Measurements from ENCODE around the gene TSPAN7. TPM values are rescaled to one million over a fixed set of nuclear protein-coding genes. Genes with fewer than 3 reads are reported as not detected.

The TSPAN7 gene
- total and polyA plus RNA-seq, 2 of the 4 experiments (the other 2 are of a cell fraction): not detected

- no peak for ATAC-seq (ENCODE audit: low read depth)
- no peak overlapping the region for H3K9ac ChIP-seq (ENCODE audit: low read depth, low read length)
- TF ChIP-seq NFE2L2 (IDR thresholded peaks at IDR 0.05; ENCODE audit: low read depth, low read length): no peak
- TF ChIP-seq ELK1 (IDR thresholded peaks at IDR 0.05; ENCODE audit: borderline replicate concordance, low read depth, low read length): no peak
- no peak for TF ChIP-seq RAD21 (IDR thresholded peaks at IDR 0.05; ENCODE audit: low read length)
- no peak for TF ChIP-seq MAFK (IDR thresholded peaks at IDR 0.05; ENCODE audit: low read depth, low read length)
- TF ChIP-seq FOS (IDR thresholded peaks at IDR 0.05; ENCODE audit: low read depth, low read length): no peak
- no peak for TF ChIP-seq BHLHE40 (IDR thresholded peaks at IDR 0.05; ENCODE audit: low read depth, low read length)
- TF ChIP-seq RCOR1 (IDR thresholded peaks at IDR 0.05; ENCODE audit: insufficient replicate concordance, low read length): no peak
- TF ChIP-seq POLR2A (IDR thresholded peaks at IDR 0.05; ENCODE audit: low read depth, low read length): no peak
- TF ChIP-seq CEBPB (IDR thresholded peaks at IDR 0.05; ENCODE audit: low read depth, low read length): no peak
- no peak for TF ChIP-seq SMC3 (IDR thresholded peaks at IDR 0.05; ENCODE audit: low read depth, low read length)
- no peak for TF ChIP-seq CTCF (conservative IDR thresholded peaks at IDR 0.05; ENCODE audit: low read depth, low read length)
- TF ChIP-seq MAZ (IDR thresholded peaks at IDR 0.05; ENCODE audit: borderline replicate concordance, low read depth, low read length): no peak
Measured at GRCh38 chrX:38571058-38571457, 9.7 kb downstream of the TSPAN7 start.

More at GRCh38 chrX:38571058-38571457, 9.7 kb downstream of the TSPAN7 start:
- H2BK15ac ChIP-seq (ENCODE audit: low read depth, low read length): no peak overlapping the region
- no peak overlapping the region for H3K27ac ChIP-seq (ENCODE audit: insufficient read depth, low read length)
- no peak overlapping the region for H3K56ac ChIP-seq (ENCODE audit: extremely low read depth, insufficient read depth, low read length)
- no peak overlapping the region for H2BK20ac ChIP-seq (ENCODE audit: low read depth, low read length)
- intact Hi-C loops (cut with micrococcal nuclease) (no loop called here), in situ Hi-C loops (cut with MboI; ENCODE audit: low sequenced_read_pairs) (no loop called here), dilution Hi-C loops (cut with HindIII; ENCODE audit: low sequenced_read_pairs, unreplicated experiment) (no loop called here)
- no peaks in the 10 kb centered on the region for H3K79me1 ChIP-seq (ENCODE audit: low read depth in 1 of 2, low read length in 2 of 2)
- no peak overlapping the region for H3K23ac ChIP-seq (ENCODE audit: low read depth, low read length)
- H4K5ac ChIP-seq (ENCODE audit: low read depth, low read length): no peak overlapping the region
- 0 out of 2 replicates have a peak, but pooled peaks cover 3% of the 10 kb centered on the region for H3K27me3 ChIP-seq (ENCODE audit: control insufficient read depth, insufficient read depth, low read length)
- no peak overlapping the region for H3K4me3 ChIP-seq (ENCODE audit: insufficient read depth, low read depth, low read length)
- CTCF ChIA-PET: no interaction called here
- POLR2A ChIA-PET (ENCODE audit: unreplicated experiment): no interaction called here
- H2BK120ac ChIP-seq (ENCODE audit: low read depth, low read length): no peak overlapping the region
- no peak overlapping the region for H2BK5ac ChIP-seq (ENCODE audit: low read depth, low read length, poor library complexity, severe bottlenecking)
- H3K14ac ChIP-seq (replicated peaks; ENCODE audit: low read depth, low read length): no peak overlapping the region
- no peaks in the 10 kb centered on the region for H3K36me3 ChIP-seq (ENCODE audit: control insufficient read depth, insufficient read depth, low read length)
- BruUV-seq (replicated peaks): no TSS peak
- no peak overlapping the region for H4K8ac ChIP-seq (ENCODE audit: low read depth in 2 of 2, low read length in 2 of 2)
- H3K18ac ChIP-seq (ENCODE audit: low read depth, low read length): no peak overlapping the region
- H4K91ac ChIP-seq (ENCODE audit: insufficient read depth, low read depth, low read length): no peak overlapping the region
- no peaks in the 10 kb centered on the region for H3K9me3 ChIP-seq (ENCODE audit: control insufficient read depth, insufficient read depth, low read length)
- no peak overlapping the region for H3K4me2 ChIP-seq (ENCODE audit: low read depth, low read length)
- H2AK5ac ChIP-seq (ENCODE audit: low read depth, low read length): no peak overlapping the region
- DNase-seq: no peak
- no peak overlapping the region for H2AFZ ChIP-seq (replicated peaks; ENCODE audit: low read length, poor library complexity)
- no peak overlapping the region for H2AK9ac ChIP-seq (replicated peaks; ENCODE audit: low read depth, low read length, poor library complexity)
- no peaks in the 10 kb centered on the region for H4K20me1 ChIP-seq (ENCODE audit: insufficient read depth, low read length)
- H3K9me1 ChIP-seq (ENCODE audit: insufficient read depth, low read length): no peaks in the 10 kb centered on the region
- H3K4ac ChIP-seq (ENCODE audit: low read depth, low read length): no peak overlapping the region
- H3K4me1 ChIP-seq (ENCODE audit: control insufficient read depth, insufficient read depth, low read length): no peaks in the 10 kb centered on the region

Data from IMR-90 (cell line).